SU-DHL-6 (cell line): Measurements from ENCODE around the gene PTPRN2.

Experiments used
- EZH2phosphoT487 ChIP-seq: fragments of 200-600 bp; sonication (generic), shearing (Covaris generic); conservative IDR thresholded peaks from 2 replicates; pipeline ENCODE4 v1.6.1; 2018; ENCODE audit warnings: mild to moderate bottlenecking, antibody characterized with exemption, low read length, moderate library complexity, mixed read lengths
- TF ChIP-seq, protein P1 (sequence below): fragments of 200-600 bp; sonication (generic); IDR thresholded peaks from one replicate; pipeline ENCODE4 v1.5.1; 2017; ENCODE audit warnings: antibody characterized with exemption, mild to moderate bottlenecking, low read length, moderate library complexity; ENCODE audit not compliant: insufficient read depth, poor library complexity, severe bottlenecking

DNA sequence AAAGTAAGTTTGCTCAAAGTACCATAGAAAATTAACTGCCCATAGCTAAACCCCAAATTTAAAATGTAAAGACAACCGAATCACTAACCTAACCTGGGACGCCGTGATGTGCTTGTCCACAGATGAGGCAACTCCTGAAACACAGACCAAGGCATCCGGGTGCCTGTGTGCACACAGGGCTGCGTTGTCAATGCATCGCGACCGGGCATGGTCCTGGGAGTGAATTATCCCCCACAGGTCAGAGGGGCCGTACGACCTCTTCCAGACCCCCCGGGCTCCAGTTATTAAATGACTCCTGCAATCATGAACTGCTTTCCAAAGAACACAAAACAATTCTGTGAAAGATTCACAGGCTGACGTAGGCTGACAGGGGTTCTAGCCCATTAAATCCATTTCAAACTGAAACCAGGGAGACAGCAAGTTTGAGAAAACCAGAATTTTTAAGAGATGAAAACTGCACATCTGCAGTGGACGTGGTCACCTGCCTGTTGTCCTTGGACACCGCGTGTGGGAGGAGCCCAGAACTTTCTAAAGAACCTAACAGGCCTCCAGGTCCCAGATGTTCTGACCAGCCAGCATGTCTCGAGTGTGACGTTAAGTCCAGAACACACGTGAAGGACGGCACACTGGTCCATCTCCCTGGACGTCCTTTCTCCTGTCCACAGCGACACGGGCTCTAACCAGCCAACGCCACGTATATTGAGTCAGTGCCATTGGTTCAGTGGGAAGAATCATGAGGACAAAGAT lies 953.0 kb downstream of the PTPRN2 start:
- TF ChIP-seq, protein P1, sequence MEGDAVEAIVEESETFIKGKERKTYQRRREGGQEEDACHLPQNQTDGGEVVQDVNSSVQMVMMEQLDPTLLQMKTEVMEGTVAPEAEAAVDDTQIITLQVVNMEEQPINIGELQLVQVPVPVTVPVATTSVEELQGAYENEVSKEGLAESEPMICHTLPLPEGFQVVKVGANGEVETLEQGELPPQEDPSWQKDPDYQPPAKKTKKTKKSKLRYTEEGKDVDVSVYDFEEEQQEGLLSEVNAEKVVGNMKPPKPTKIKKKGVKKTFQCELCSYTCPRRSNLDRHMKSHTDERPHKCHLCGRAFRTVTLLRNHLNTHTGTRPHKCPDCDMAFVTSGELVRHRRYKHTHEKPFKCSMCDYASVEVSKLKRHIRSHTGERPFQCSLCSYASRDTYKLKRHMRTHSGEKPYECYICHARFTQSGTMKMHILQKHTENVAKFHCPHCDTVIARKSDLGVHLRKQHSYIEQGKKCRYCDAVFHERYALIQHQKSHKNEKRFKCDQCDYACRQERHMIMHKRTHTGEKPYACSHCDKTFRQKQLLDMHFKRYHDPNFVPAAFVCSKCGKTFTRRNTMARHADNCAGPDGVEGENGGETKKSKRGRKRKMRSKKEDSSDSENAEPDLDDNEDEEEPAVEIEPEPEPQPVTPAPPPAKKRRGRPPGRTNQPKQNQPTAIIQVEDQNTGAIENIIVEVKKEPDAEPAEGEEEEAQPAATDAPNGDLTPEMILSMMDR = no peak
- no peak for TF ChIP-seq EZH2phosphoT487
